ENCODE results near the gene KCNMA1.

The KCNMA1 gene

DNA sequence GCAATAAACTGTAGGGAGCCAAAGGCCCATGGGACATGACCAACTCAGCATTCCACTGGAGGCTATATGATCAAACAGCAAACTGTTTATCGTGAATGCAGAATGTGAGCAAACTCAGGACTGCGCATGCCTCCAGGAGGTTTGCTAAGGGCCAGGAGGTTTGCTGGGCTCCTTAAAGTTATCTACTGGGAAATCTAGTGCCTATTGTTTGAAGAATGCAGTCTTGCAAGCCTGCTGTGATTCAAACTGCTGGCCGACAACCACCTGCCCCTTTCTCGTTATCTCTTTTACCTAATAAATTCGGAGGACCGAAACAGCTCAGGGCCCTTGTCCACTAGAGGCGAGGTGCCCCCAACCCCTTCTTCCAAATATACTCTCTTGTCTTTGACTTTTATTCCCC, 404.1 kb downstream of the KCNMA1 start:
- no peak overlapping the region for H4K91ac ChIP-seq (ENCODE audit: low read length)
- no peak overlapping the region for H3K4me2 ChIP-seq (ENCODE audit: low read length, poor library complexity, severe bottlenecking)
- no peak overlapping the region for H2BK120ac ChIP-seq (ENCODE audit: low read depth, low read length)
- no peak overlapping the region for H3K4ac ChIP-seq (ENCODE audit: low read depth in 1 of 2, low read length in 2 of 2)
- H3K18ac ChIP-seq (ENCODE audit: low read depth in 1 of 2, low read length in 2 of 2): no peak overlapping the region
- no peak overlapping the region for H2BK5ac ChIP-seq (ENCODE audit: low read depth, low read length, poor library complexity, severe bottlenecking)
- H3K23ac ChIP-seq (ENCODE audit: low read length in 2 of 2): no peak overlapping the region
- no peak overlapping the region for H3K9ac ChIP-seq (ENCODE audit: low read length)
- H4K8ac ChIP-seq (ENCODE audit: low read length): no peak overlapping the region
- H3K79me1 ChIP-seq (replicated peaks; ENCODE audit: low read length, poor library complexity, severe bottlenecking): peaks cover 6% of the 10 kb centered on the region
- WGBS: 98% methylated on average over 7 of the region's 7 CpGs
- H3K14ac ChIP-seq (ENCODE audit: low read length in 2 of 2): no peak overlapping the region
- peak overlapping the region; percentile 3 for H2AK5ac ChIP-seq (ENCODE audit: low read length, severe bottlenecking)
- H2BK15ac ChIP-seq (ENCODE audit: low read depth, poor library complexity, severe bottlenecking): no peak overlapping the region
- no peak overlapping the region for H3K27ac ChIP-seq (ENCODE audit: low read length, poor library complexity, severe bottlenecking)
- H2AFZ ChIP-seq (ENCODE audit: low read depth, low read length): no peak overlapping the region
- H3K4me3 ChIP-seq (ENCODE audit: insufficient read depth in 1 of 2, low read depth in 1 of 2, low read length in 2 of 2): no peak overlapping the region
- H3K4me1 ChIP-seq (ENCODE audit: control insufficient read depth, insufficient read depth, low read depth, low read length): peaks cover 2% of the 10 kb centered on the region
- DNase-seq: no peak
- H2BK12ac ChIP-seq (ENCODE audit: low read length in 2 of 2): no peak overlapping the region
- H3K27me3 ChIP-seq (ENCODE audit: control insufficient read depth in 1 of 2, insufficient read depth in 1 of 2, low read length in 2 of 2): no peaks in the 10 kb centered on the region
- no peaks in the 10 kb centered on the region for H3K9me3 ChIP-seq (ENCODE audit: control insufficient read depth, low read length)
- H3K36me3 ChIP-seq (ENCODE audit: control insufficient read depth in 1 of 2, insufficient read depth in 2 of 2, low read depth in 1 of 2, low read length in 2 of 2): peaks cover 0 to 3% of the 10 kb centered on the region in 2 experiments

DNA sequence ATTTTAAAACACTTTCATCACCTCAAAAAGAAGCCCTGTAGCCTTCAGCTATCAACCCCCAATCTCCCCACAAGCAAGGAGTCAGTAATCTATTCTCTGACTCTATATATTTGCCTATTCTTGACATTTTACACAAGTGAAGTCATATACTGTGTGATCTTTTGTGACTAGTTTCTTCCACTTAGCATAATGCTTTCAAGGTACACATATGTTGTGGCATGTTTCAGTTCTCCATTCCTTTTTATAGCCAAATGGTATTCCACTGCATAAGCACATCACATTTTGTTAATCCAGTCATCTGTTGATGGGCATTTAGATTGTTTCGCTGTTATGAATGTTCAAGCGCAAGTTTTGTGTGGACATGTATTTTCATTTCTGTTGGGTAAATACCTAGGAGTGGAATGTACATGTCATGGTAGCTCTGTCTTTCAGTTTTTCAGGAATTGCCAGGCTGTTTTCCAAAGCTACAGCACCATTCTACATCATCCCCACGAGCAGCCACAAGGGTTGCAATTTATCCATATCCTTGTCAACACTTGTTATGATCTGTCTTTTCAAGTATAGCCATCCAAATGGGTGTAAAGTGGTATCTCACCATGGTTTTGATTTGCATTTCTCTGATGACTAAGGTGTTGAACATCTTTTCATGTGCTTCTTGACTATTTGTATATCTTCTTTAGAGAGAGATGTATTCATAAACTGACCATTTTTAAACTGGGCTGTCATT, 405.6 kb downstream of the KCNMA1 start:
- no peak overlapping the region for H2AFZ ChIP-seq (ENCODE audit: low read depth, low read length)
- H3K9me3 ChIP-seq (ENCODE audit: control insufficient read depth, low read length): no peaks in the 10 kb centered on the region
- H3K27me3 ChIP-seq (ENCODE audit: control insufficient read depth in 1 of 2, insufficient read depth in 1 of 2, low read length in 2 of 2): no peaks in the 10 kb centered on the region
- no peak overlapping the region for H2BK12ac ChIP-seq (ENCODE audit: low read length in 2 of 2)
- no peak overlapping the region for H3K18ac ChIP-seq (ENCODE audit: low read depth in 1 of 2, low read length in 2 of 2)
- no peak overlapping the region for H3K27ac ChIP-seq (ENCODE audit: low read length, poor library complexity, severe bottlenecking)
- H3K9ac ChIP-seq (ENCODE audit: low read length): no peak overlapping the region
- 100% methylated on average over 1 of the region's 3 CpGs for WGBS
- no peak overlapping the region for H2BK15ac ChIP-seq (ENCODE audit: low read depth, poor library complexity, severe bottlenecking)
- H2BK5ac ChIP-seq (ENCODE audit: low read depth, low read length, poor library complexity, severe bottlenecking): no peak overlapping the region
- no peak overlapping the region for H2AK5ac ChIP-seq (ENCODE audit: low read length, severe bottlenecking)
- no peak overlapping the region for H3K23ac ChIP-seq (ENCODE audit: low read length in 2 of 2)
- no peak for DNase-seq
- no peaks in the 10 kb centered on the region for H3K4me1 ChIP-seq (ENCODE audit: control insufficient read depth, insufficient read depth, low read depth, low read length)
- H3K4me2 ChIP-seq (ENCODE audit: low read length, poor library complexity, severe bottlenecking): no peak overlapping the region
- no peak overlapping the region for H4K8ac ChIP-seq (ENCODE audit: low read length)
- no peaks in the 10 kb centered on the region for H3K36me3 ChIP-seq (ENCODE audit: control insufficient read depth in 1 of 2, insufficient read depth in 2 of 2, low read depth in 1 of 2, low read length in 2 of 2)
- H3K79me1 ChIP-seq (replicated peaks; ENCODE audit: low read length, poor library complexity, severe bottlenecking): peaks cover 2% of the 10 kb centered on the region
- no peak overlapping the region for H3K14ac ChIP-seq (ENCODE audit: low read length in 2 of 2)
- H3K4me3 ChIP-seq (ENCODE audit: insufficient read depth in 1 of 2, low read depth in 1 of 2, low read length in 2 of 2): no peak overlapping the region
- no peak overlapping the region for H2BK120ac ChIP-seq (ENCODE audit: low read depth, low read length)
- no peak overlapping the region for H3K4ac ChIP-seq (ENCODE audit: low read depth in 1 of 2, low read length in 2 of 2)
- no peak overlapping the region for H4K91ac ChIP-seq (ENCODE audit: low read length)

DNA sequence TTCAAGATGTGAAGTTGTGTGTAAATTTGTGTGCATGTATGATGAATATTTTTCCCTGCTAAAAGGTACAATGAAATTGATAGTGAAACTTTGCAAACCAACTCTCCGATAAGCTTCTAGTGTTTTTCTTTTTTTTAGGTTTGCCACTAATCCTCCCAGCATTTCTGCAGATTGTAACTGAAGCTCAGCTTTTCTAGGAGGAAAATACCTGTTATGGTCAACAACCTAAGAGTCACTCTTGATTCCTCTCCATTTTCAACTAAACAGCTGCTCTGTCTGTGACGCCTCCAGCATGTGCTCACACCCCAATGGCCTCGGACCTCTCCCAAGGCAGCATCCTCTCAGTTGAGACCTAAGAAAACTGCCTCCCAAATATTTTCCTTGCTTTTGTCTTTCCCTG, 406.2 kb downstream of the KCNMA1 start:
- H3K27me3 ChIP-seq (ENCODE audit: control insufficient read depth in 1 of 2, insufficient read depth in 1 of 2, low read length in 2 of 2): no peaks in the 10 kb centered on the region
- H2BK15ac ChIP-seq (ENCODE audit: low read depth, poor library complexity, severe bottlenecking): no peak overlapping the region
- H4K91ac ChIP-seq (ENCODE audit: low read length): no peak overlapping the region
- H3K4ac ChIP-seq (ENCODE audit: low read depth in 1 of 2, low read length in 2 of 2): no peak overlapping the region
- peaks cover 2% of the 10 kb centered on the region for H3K79me1 ChIP-seq (replicated peaks; ENCODE audit: low read length, poor library complexity, severe bottlenecking)
- H3K27ac ChIP-seq (ENCODE audit: low read length, poor library complexity, severe bottlenecking): no peak overlapping the region
- no peak overlapping the region for H3K4me3 ChIP-seq (ENCODE audit: insufficient read depth in 1 of 2, low read depth in 1 of 2, low read length in 2 of 2)
- no peaks in the 10 kb centered on the region for H3K4me1 ChIP-seq (ENCODE audit: control insufficient read depth, insufficient read depth, low read depth, low read length)
- H3K36me3 ChIP-seq (ENCODE audit: control insufficient read depth in 1 of 2, insufficient read depth in 2 of 2, low read depth in 1 of 2, low read length in 2 of 2): no peaks in the 10 kb centered on the region
- no peak overlapping the region for H2BK12ac ChIP-seq (ENCODE audit: low read length in 2 of 2)
- no peak overlapping the region for H3K18ac ChIP-seq (ENCODE audit: low read depth in 1 of 2, low read length in 2 of 2)
- no peak overlapping the region for H3K4me2 ChIP-seq (ENCODE audit: low read length, poor library complexity, severe bottlenecking)
- no peak overlapping the region for H2AFZ ChIP-seq (ENCODE audit: low read depth, low read length)
- H3K14ac ChIP-seq (ENCODE audit: low read length in 2 of 2): no peak overlapping the region
- H3K9ac ChIP-seq (ENCODE audit: low read length): no peak overlapping the region
- H4K8ac ChIP-seq (ENCODE audit: low read length): no peak overlapping the region
- no peak overlapping the region for H2BK120ac ChIP-seq (ENCODE audit: low read depth, low read length)
- peak overlapping the region; percentile 7 for H2AK5ac ChIP-seq (ENCODE audit: low read length, severe bottlenecking)
- WGBS: 93% methylated on average over 3 of the region's 3 CpGs
- no peak for DNase-seq
- H3K23ac ChIP-seq (ENCODE audit: low read length in 2 of 2): no peak overlapping the region
- H3K9me3 ChIP-seq (ENCODE audit: control insufficient read depth, low read length): no peaks in the 10 kb centered on the region
- H2BK5ac ChIP-seq (ENCODE audit: low read depth, low read length, poor library complexity, severe bottlenecking): no peak overlapping the region

DNA sequence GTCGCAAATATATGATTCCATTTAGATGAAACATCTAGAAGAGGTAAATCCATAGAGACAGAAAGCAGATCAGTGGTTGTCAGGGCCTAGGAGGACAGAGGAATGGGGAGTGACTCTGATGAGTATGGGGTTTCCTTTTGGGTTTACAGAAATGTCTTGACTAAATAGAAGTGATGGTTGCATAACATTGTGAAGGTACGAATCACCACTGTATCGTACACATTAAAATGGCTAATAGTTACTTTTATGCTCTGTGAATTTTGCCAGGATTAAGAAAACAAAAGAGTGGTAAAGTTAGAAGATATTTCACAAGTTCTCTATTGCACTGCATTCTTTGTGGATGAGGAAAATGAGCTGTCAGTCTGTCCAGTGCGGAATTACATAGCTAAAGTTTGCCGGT, 407.4 kb downstream of the KCNMA1 start:
- no peaks in the 10 kb centered on the region for H3K79me1 ChIP-seq (replicated peaks; ENCODE audit: low read length, poor library complexity, severe bottlenecking)
- no peak overlapping the region for H3K4ac ChIP-seq (ENCODE audit: low read depth in 1 of 2, low read length in 2 of 2)
- no peak overlapping the region for H4K91ac ChIP-seq (ENCODE audit: low read length)
- no peak overlapping the region for H3K18ac ChIP-seq (ENCODE audit: low read depth in 1 of 2, low read length in 2 of 2)
- peak overlapping the region; percentile 32 for H3K9ac ChIP-seq (ENCODE audit: low read length)
- H3K9me3 ChIP-seq (ENCODE audit: control insufficient read depth, low read length): no peaks in the 10 kb centered on the region
- WGBS: 40% methylated on average over 5 of the region's 5 CpGs
- H2AFZ ChIP-seq (ENCODE audit: low read depth, low read length): no peak overlapping the region
- peaks cover 2% of the 10 kb centered on the region for H3K4me1 ChIP-seq (ENCODE audit: control insufficient read depth, insufficient read depth, low read depth, low read length)
- no peak overlapping the region for H4K8ac ChIP-seq (ENCODE audit: low read length)
- no peak overlapping the region for H2BK15ac ChIP-seq (ENCODE audit: low read depth, poor library complexity, severe bottlenecking)
- no peak overlapping the region for H3K23ac ChIP-seq (ENCODE audit: low read length in 2 of 2)
- no peak overlapping the region for H2BK120ac ChIP-seq (ENCODE audit: low read depth, low read length)
- H3K36me3 ChIP-seq (ENCODE audit: control insufficient read depth in 1 of 2, insufficient read depth in 2 of 2, low read depth in 1 of 2, low read length in 2 of 2): no peaks in the 10 kb centered on the region
- H3K14ac ChIP-seq (ENCODE audit: low read length in 2 of 2): no peak overlapping the region
- no peak overlapping the region for H3K4me2 ChIP-seq (ENCODE audit: low read length, poor library complexity, severe bottlenecking)
- H2BK12ac ChIP-seq (ENCODE audit: low read length in 2 of 2): no peak overlapping the region
- no peak overlapping the region for H3K4me3 ChIP-seq (ENCODE audit: insufficient read depth in 1 of 2, low read depth in 1 of 2, low read length in 2 of 2)
- no peak overlapping the region for H2BK5ac ChIP-seq (ENCODE audit: low read depth, low read length, poor library complexity, severe bottlenecking)
- peak overlapping the region; percentile 58 for H3K27ac ChIP-seq (ENCODE audit: low read length, poor library complexity, severe bottlenecking)
- H2AK5ac ChIP-seq (ENCODE audit: low read length, severe bottlenecking): no peak overlapping the region
- no peaks in the 10 kb centered on the region for H3K27me3 ChIP-seq (ENCODE audit: control insufficient read depth in 1 of 2, insufficient read depth in 1 of 2, low read length in 2 of 2)
- DNase-seq: peak; percentile 43

Measured in mesenchymal stem cell (in vitro differentiated cells and primary cell).